ENCODE results near the gene PSMD12. TPM values are rescaled to one million over a fixed set of nuclear protein-coding genes. Genes with fewer than 3 reads are reported as not detected.

The PSMD12 gene
- polyA plus RNA-seq, 1 of the 3 experiments (the other 2 are of a cell fraction), result 31.4 TPM

GRCh38 chr17:67378454-67379250 is 12.3 kb upstream of the PSMD12 start:
- peak overlapping the region; percentile 97 to 98 for H3K27ac ChIP-seq (ENCODE audit: low read depth in 2 of 2, low read length in 1 of 2)
- POLR2A ChIA-PET, result interaction anchor here (0.7 to 3.3 kb wide), 8 partner anchors 91 to 339 kb away, joined by 3 to 17 read pairs (median 5); partner anchors contain the start of gene NOL11
- H3F3A ChIP-seq (replicated peaks; ENCODE audit: insufficient read depth), result peaks cover 22% of the 10 kb centered on the region
- H2AFZ ChIP-seq (ENCODE audit: low read depth), result peak overlapping the region; percentile 72
- 2% methylated on average over 33 of the region's 72 CpGs for WGBS (ENCODE audit: low lambda C conversion rate)
- no peaks in the 10 kb centered on the region for H3K27me3 ChIP-seq (ENCODE audit: insufficient read depth)
- H3K4me3 ChIP-seq (ENCODE audit: low read depth in 2 of 2, low read length in 1 of 2), result peak overlapping the region; percentile 74 to 95
- H3K79me2 ChIP-seq (ENCODE audit: insufficient read depth), result peaks cover 40% of the 10 kb centered on the region
- H3K9me3 ChIP-seq, result no peaks in the 10 kb centered on the region
- peaks cover 16 to 21% of the 10 kb centered on the region in 2 experiments; a peak in 3 of 4 replicates for H3K4me1 ChIP-seq (ENCODE audit: control insufficient read depth in 1 of 2, insufficient read depth in 2 of 2, low read depth in 1 of 2, low read length in 1 of 2)
- H4K20me1 ChIP-seq (ENCODE audit: insufficient read depth), result no peaks in the 10 kb centered on the region
- H3K4me2 ChIP-seq, result peak overlapping the region; percentile 97
- no peaks in the 10 kb centered on the region for H3K36me3 ChIP-seq (replicated peaks in 1 of 2; ENCODE audit: control insufficient read depth in 1 of 2, insufficient read depth in 2 of 2, low read length in 1 of 2)
- no peaks in the 10 kb centered on the region for H3K9me2 ChIP-seq
- peak; percentile 94 for DNase-seq
- CTCF ChIA-PET, result interaction anchor here (0.6 to 10.1 kb wide), 103 partner anchors 10 to 1489 kb away, joined by 3 to 284 read pairs (median 5); partner anchors contain the start of genes NOL11 and PSMD12
- peak overlapping the region; percentile 85 for H3K9ac ChIP-seq
- TF ChIP-seq ELF1 (IDR thresholded peaks at IDR 0.05) (peak; percentile 46), POLR2AphosphoS5 (IDR thresholded peaks at IDR 0.05; ENCODE audit: low read depth, low read length) (peak; percentile 44; the same call in 1 of the 2 replicates), FOXJ3 (CRISPR knock-in tag; IDR thresholded peaks at IDR 0.05) (peak; percentile 27; the same call in 1 of the 2 replicates), RCOR1 (IDR thresholded peaks at IDR 0.05; ENCODE audit: low read length) (peak; percentile 55; the same call in 1 of the 2 replicates), YY1 (IDR thresholded peaks at IDR 0.05; ENCODE audit: low read depth) (no peak), MXI1 (IDR thresholded peaks at IDR 0.05; ENCODE audit: low read depth, low read length) (0 out of 2 replicates have a peak, but pooled peaks have one; percentile 32), USF2 (IDR thresholded peaks at IDR 0.05; ENCODE audit: borderline replicate concordance, low read depth, low read length) (0 out of 2 replicates have a peak, but pooled peaks have one; percentile 2), MEF2A (IDR thresholded peaks at IDR 0.05; ENCODE audit: borderline replicate concordance, low read depth) (no peak), NRF1 (IDR thresholded peaks at IDR 0.05; ENCODE audit: low read depth, low read length) (no peak), TAF1 (IDR thresholded peaks at IDR 0.05; ENCODE audit: borderline replicate concordance, low read depth, low read length) (no peak), EZH2phosphoT487 (IDR thresholded peaks at IDR 0.05; ENCODE audit: borderline replicate concordance, low read depth) (no peak), USF1 (IDR thresholded peaks at IDR 0.05; ENCODE audit: borderline replicate concordance, low read depth) (no peak), NFIC (IDR thresholded peaks at IDR 0.05; ENCODE audit: borderline replicate concordance) (no peak), EP300 (IDR thresholded peaks at IDR 0.05; ENCODE audit: borderline replicate concordance in 1 of 2, low read depth in 1 of 2, low read length in 1 of 2) (no peak; a peak in 1 of 4 replicates), PBX3 (IDR thresholded peaks at IDR 0.05) (no peak), CHD2 (IDR thresholded peaks at IDR 0.05; ENCODE audit: low read length, partially characterized antibody) (no peak), JUND (IDR thresholded peaks at IDR 0.05) (peak; percentile 29; the same call in 1 of the 2 replicates), GATA2 (CRISPR knock-in tag; IDR thresholded peaks at IDR 0.05) (no peak), RXRA (IDR thresholded peaks at IDR 0.05; ENCODE audit: borderline replicate concordance, low read depth) (no peak), IRF3 (IDR thresholded peaks at IDR 0.05; ENCODE audit: low read depth, low read length) (no peak), CTCF (IDR thresholded peaks at IDR 0.05) (peak; percentile 62), RFX5 (IDR thresholded peaks at IDR 0.05; ENCODE audit: low read length) (no peak), FOXM1 (IDR thresholded peaks at IDR 0.05; ENCODE audit: low read depth) (no peak), TEAD4 (IDR thresholded peaks at IDR 0.05; ENCODE audit: borderline replicate concordance, insufficient read depth) (no peak)
- TF ChIP-seq, protein P1, sequence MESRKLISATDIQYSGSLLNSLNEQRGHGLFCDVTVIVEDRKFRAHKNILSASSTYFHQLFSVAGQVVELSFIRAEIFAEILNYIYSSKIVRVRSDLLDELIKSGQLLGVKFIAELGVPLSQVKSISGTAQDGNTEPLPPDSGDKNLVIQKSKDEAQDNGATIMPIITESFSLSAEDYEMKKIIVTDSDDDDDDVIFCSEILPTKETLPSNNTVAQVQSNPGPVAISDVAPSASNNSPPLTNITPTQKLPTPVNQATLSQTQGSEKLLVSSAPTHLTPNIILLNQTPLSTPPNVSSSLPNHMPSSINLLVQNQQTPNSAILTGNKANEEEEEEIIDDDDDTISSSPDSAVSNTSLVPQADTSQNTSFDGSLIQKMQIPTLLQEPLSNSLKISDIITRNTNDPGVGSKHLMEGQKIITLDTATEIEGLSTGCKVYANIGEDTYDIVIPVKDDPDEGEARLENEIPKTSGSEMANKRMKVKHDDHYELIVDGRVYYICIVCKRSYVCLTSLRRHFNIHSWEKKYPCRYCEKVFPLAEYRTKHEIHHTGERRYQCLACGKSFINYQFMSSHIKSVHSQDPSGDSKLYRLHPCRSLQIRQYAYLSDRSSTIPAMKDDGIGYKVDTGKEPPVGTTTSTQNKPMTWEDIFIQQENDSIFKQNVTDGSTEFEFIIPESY (IDR thresholded peaks at IDR 0.05; ENCODE audit: borderline replicate concordance, low read depth), result no peak

Data from SK-N-SH (cell line).